ENCODE measurements around the gene PI4K2A.

GRCh38 chr10:97635577-97635976 lies 4.9 kb upstream of the PI4K2A start:
- TF ChIP-seq CTCF (IDR thresholded peaks at IDR 0.05) (no peak), POLR2A (IDR thresholded peaks at IDR 0.05) (no peak), POLR2AphosphoS5 (IDR thresholded peaks at IDR 0.05; ENCODE audit: insufficient read depth in 1 of 2, low read depth in 1 of 2) (no peak)
